ENCODE measurements around the gene TIMM9. TPM values are rescaled to one million over a fixed set of nuclear protein-coding genes. Genes with fewer than 3 reads are reported as not detected.

Gene TIMM9, protein sequence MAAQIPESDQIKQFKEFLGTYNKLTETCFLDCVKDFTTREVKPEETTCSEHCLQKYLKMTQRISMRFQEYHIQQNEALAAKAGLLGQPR
- 18.1 to 44.4 TPM (median 29.6 TPM) in 3 replicates for polyA plus RNA-seq
- 98.1 TPM for polyA plus RNA-seq (2011; ENCODE audit: low read depth)
- 32.0 and 36.9 TPM in 2 replicates for polyA plus RNA-seq (2011; cell fraction: cytosol; rRNA removed)
- 11.0 and 18.7 TPM in 2 replicates for polyA plus RNA-seq (2011; cell fraction: nucleus; rRNA removed)
- polyA plus RNA-seq (2012; ENCODE audit: low replicate concordance) = 53.7 and 69.9 TPM in 2 replicates
- 4.6 to 26.3 TPM (median 16.0 TPM) in 3 replicates for polyA minus RNA-seq
- 23.6 TPM for polyA minus RNA-seq (2011; cell fraction: cytosol; rRNA and poly(A)+ RNA removed)
- 1.3 and 5.0 TPM in 2 replicates for polyA minus RNA-seq (2011; cell fraction: nucleus; rRNA and poly(A)+ RNA removed)

DNA sequence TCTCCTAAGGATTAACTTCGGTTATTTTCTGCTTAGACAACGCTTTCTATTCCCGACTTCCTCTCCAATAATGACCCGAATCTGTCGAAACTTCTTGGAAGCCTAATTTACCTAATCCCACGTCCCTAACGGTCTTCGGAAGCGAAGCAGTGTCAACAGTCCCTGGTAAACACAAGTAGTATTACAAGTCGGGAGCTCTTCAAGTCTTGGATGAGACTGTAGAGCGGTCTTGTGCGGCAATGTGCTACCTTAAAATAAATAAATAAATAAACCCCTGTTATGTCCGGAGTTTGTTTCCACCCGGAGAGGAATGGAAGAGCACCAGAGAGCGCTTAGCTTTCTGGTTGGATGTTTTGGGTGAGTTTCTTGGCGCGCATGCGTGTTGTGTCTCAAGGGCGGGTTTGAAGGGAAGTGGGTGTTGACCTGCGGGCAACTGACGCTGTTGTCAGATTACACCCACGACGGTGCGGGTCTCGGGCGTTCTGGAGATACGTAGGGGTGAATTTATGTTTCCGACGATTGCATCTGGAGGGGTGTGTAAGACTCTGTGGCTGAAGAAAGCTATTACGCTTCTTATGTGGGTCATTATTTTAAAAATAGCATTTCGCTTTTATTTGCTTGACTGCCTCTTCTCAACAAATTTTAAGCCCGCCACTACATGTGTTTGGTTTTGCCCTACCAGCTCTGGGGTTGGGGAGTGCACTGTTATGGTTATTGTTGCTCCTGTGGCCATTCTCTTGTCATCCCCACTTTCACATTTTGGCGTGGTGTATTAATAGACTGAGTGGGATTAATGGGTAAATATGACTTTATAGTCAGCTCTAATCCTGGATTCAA, at the start of gene TIMM9, which contains the start of gene KIAA0586:
Gene TIMM9, minus strand, starts transcription at position 251 of the 837 bp plus-strand sequence. CDS start 15,586 bp downstream, outside the sequence.
Gene KIAA0586, plus strand, starts transcription at position 439 of the 837 bp plus-strand sequence. CDS start 546 bp downstream, outside the sequence.
- Histone ChIP-seq H4K20me1 (ENCODE audit: control insufficient read depth, extremely low read depth, insufficient read depth, low read length) (no peaks in the 10 kb centered on the region), H3K9ac (ENCODE audit: control insufficient read depth, extremely low read depth, insufficient read depth, low read length) (peak within 1 kb of the TSS; percentile 91), H3K79me2 (ENCODE audit: control insufficient read depth, insufficient read depth, low read length) (peaks cover 42% of the 10 kb centered on the region), H3K36me3 (ENCODE audit: control insufficient read depth in 2 of 2, extremely low read depth in 1 of 2, insufficient read depth in 2 of 2, low read length in 2 of 2) (peaks cover 0 to 3% of the 10 kb centered on the region in 2 experiments), H3K4me3 (ENCODE audit: control insufficient read depth in 2 of 3, extremely low read depth in 1 of 3, insufficient read depth in 2 of 3, low read depth in 1 of 3, low read length in 3 of 3) (peak within 1 kb of the TSS; percentile 71 to 96 (median 91)), H3K4me2 (ENCODE audit: control insufficient read depth, extremely low read depth, insufficient read depth, low read depth, low read length) (peak within 1 kb of the TSS; percentile 73), H2AFZ (ENCODE audit: control insufficient read depth, low read length) (peak within 1 kb of the TSS; percentile 97), H3K27ac (ENCODE audit: control insufficient read depth, insufficient read depth, low read length) (peak within 1 kb of the TSS; percentile 97), H3K9me3 (ENCODE audit: control insufficient read depth, low read depth, low read length) (no peaks in the 10 kb centered on the region), H3K4me1 (ENCODE audit: control insufficient read depth, extremely low read depth, insufficient read depth, low read length) (peaks cover 22% of the 10 kb centered on the region), H3K27me3 (ENCODE audit: control insufficient read depth, extremely low read depth, insufficient read depth, low read length) (no peaks in the 10 kb centered on the region), H3K9me1 (ENCODE audit: control insufficient read depth, extremely low read depth, insufficient read depth, low read length) (no peaks in the 10 kb centered on the region)
- FAIRE-seq (peak; percentile 69), DNase-seq (ENCODE audit: low read depth, low spot score) (peak; percentile 96)
- TF ChIP-seq EZH2 (IDR thresholded peaks at IDR 0.05; ENCODE audit: low read length) = no peak
- TF ChIP-seq, protein P1, sequence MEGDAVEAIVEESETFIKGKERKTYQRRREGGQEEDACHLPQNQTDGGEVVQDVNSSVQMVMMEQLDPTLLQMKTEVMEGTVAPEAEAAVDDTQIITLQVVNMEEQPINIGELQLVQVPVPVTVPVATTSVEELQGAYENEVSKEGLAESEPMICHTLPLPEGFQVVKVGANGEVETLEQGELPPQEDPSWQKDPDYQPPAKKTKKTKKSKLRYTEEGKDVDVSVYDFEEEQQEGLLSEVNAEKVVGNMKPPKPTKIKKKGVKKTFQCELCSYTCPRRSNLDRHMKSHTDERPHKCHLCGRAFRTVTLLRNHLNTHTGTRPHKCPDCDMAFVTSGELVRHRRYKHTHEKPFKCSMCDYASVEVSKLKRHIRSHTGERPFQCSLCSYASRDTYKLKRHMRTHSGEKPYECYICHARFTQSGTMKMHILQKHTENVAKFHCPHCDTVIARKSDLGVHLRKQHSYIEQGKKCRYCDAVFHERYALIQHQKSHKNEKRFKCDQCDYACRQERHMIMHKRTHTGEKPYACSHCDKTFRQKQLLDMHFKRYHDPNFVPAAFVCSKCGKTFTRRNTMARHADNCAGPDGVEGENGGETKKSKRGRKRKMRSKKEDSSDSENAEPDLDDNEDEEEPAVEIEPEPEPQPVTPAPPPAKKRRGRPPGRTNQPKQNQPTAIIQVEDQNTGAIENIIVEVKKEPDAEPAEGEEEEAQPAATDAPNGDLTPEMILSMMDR (optimal IDR thresholded peaks at IDR 0.05 in 1 of 3, IDR thresholded peaks at IDR 0.05 in 1 of 3, conservative IDR thresholded peaks at IDR 0.05 in 1 of 3; ENCODE audit: extremely low read depth in 1 of 3, insufficient read depth in 2 of 3, low read length in 3 of 3) = no peak
- dilution Hi-C loops (cut with MboI; ENCODE audit: extremely low pct_ligation_motif_present, low sequenced_read_pairs) = no loop called here

DNA sequence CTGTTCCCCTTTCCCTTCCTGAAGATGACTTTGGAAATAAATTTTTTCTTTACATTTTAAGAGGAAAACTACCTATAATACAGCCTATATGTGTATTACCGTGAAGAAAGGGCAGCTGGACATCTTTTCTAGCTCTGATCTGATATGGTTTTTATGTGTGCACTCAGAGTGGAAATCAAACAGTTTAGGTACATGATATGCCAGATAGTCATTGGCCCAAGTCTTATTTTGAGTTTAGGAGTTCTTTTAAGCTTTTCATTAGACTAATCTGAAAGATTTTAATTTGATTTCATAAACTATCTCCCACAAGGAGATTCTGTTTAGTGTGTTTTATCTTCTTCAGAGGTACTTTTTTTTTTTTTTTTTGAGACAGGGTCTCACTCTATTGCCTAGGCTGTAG, 49.0 kb upstream of the TIMM9 start:
- H3K4me2 ChIP-seq (ENCODE audit: control insufficient read depth, extremely low read depth, insufficient read depth, low read depth, low read length) = no peak overlapping the region
- dilution Hi-C loops (cut with MboI; ENCODE audit: extremely low pct_ligation_motif_present, low sequenced_read_pairs) = no loop called here
- DNase-seq (ENCODE audit: low read depth, low spot score) = no peak
- no peaks in the 10 kb centered on the region for H3K79me2 ChIP-seq (ENCODE audit: control insufficient read depth, insufficient read depth, low read length)
- no peaks in the 10 kb centered on the region for H3K4me1 ChIP-seq (ENCODE audit: control insufficient read depth, extremely low read depth, insufficient read depth, low read length)
- H3K9me1 ChIP-seq (ENCODE audit: control insufficient read depth, extremely low read depth, insufficient read depth, low read length) = no peaks in the 10 kb centered on the region
- FAIRE-seq = no peak
- H3K27me3 ChIP-seq (ENCODE audit: control insufficient read depth, extremely low read depth, insufficient read depth, low read length) = no peaks in the 10 kb centered on the region
- TF ChIP-seq, protein P1 (optimal IDR thresholded peaks at IDR 0.05 in 1 of 3, IDR thresholded peaks at IDR 0.05 in 1 of 3, conservative IDR thresholded peaks at IDR 0.05 in 1 of 3; ENCODE audit: extremely low read depth in 1 of 3, insufficient read depth in 2 of 3, low read length in 3 of 3) = no peak
- no peak for TF ChIP-seq EZH2 (IDR thresholded peaks at IDR 0.05; ENCODE audit: low read length)
- H3K9ac ChIP-seq (ENCODE audit: control insufficient read depth, extremely low read depth, insufficient read depth, low read length) = no peak overlapping the region
- no peaks in the 10 kb centered on the region for H3K9me3 ChIP-seq (ENCODE audit: control insufficient read depth, low read depth, low read length)
- no peak overlapping the region for H3K4me3 ChIP-seq (ENCODE audit: control insufficient read depth in 2 of 3, extremely low read depth in 1 of 3, insufficient read depth in 2 of 3, low read depth in 1 of 3, low read length in 3 of 3)
- no peaks in the 10 kb centered on the region for H4K20me1 ChIP-seq (ENCODE audit: control insufficient read depth, extremely low read depth, insufficient read depth, low read length)
- peaks cover 3 to 4% of the 10 kb centered on the region in 2 experiments for H3K36me3 ChIP-seq (ENCODE audit: control insufficient read depth in 2 of 2, extremely low read depth in 1 of 2, insufficient read depth in 2 of 2, low read length in 2 of 2)
- H2AFZ ChIP-seq (ENCODE audit: control insufficient read depth, low read length) = no peak overlapping the region
- no peak overlapping the region for H3K27ac ChIP-seq (ENCODE audit: control insufficient read depth, insufficient read depth, low read length)
